AG10803 (cell line): ENCODE results near the gene DPYSL4.

Source experiments
- DNase-seq: peaks from one replicate; pipeline ENCODE4 v3.0.0; 2010; ENCODE audit warnings: low read depth
- H3K4me3 ChIP-seq: 2 replicates; pipeline ENCODE4 v1.5.1; 2011; ENCODE audit warnings: mild to moderate bottlenecking, low read length, control low read depth
- TF ChIP-seq, protein P1 (sequence below): conservative IDR thresholded peaks from 2 replicates; pipeline ENCODE4 v1.5.1; 2011; ENCODE audit warnings: mild to moderate bottlenecking, low read length, control low read depth, inconsistent platforms

DPYSL4 gene

GRCh38 chr10:132239126-132240031 lies 52.6 kb downstream of the DPYSL4 start:
- TF ChIP-seq, protein P1, sequence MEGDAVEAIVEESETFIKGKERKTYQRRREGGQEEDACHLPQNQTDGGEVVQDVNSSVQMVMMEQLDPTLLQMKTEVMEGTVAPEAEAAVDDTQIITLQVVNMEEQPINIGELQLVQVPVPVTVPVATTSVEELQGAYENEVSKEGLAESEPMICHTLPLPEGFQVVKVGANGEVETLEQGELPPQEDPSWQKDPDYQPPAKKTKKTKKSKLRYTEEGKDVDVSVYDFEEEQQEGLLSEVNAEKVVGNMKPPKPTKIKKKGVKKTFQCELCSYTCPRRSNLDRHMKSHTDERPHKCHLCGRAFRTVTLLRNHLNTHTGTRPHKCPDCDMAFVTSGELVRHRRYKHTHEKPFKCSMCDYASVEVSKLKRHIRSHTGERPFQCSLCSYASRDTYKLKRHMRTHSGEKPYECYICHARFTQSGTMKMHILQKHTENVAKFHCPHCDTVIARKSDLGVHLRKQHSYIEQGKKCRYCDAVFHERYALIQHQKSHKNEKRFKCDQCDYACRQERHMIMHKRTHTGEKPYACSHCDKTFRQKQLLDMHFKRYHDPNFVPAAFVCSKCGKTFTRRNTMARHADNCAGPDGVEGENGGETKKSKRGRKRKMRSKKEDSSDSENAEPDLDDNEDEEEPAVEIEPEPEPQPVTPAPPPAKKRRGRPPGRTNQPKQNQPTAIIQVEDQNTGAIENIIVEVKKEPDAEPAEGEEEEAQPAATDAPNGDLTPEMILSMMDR, result no peak
- DNase-seq, result no peak
- no peak overlapping the region for H3K4me3 ChIP-seq

DNA sequence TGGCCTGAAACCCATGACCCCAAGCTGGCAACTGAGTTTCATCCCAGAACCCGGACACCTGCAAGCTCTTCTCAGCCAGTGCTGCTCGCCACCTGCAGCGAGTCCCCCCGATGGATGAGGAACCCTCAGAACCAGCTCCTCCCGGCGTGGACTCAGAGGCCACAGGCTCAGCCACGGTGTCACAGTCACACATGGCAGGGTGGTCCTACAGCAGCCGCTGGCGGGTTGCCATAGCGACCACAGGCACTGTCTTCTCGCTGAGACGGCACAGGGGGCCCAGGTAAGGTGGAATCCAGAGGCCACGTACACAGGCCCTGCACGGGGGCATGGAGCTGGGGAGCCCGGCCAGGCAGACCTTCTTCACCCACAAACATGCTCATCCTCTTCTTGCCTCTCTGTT lies 53.4 kb downstream of the DPYSL4 start:
- TF ChIP-seq, protein P1, result no peak
- DNase-seq, result no peak
- no peak overlapping the region for H3K4me3 ChIP-seq

DNA sequence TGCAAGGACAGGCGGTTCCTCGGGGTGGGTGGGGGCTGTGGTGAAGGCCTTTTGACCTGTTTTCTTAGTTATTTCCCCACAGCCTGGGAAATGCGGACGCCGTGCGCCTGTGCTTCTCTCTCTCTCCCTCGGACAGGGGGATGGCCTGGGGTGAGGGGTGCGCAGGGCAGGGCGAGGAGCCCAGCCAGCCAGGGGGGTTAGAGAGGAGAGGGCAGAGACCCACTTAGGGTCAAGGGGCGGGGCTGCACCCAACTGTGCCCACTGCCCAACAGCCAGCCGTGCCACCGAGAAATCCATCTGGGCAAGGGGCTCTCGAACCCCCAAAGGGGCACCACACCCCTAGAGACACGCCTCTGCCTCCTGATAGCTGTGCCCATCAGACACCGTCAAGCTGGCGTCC lies 53.8 kb downstream of the DPYSL4 start:
- TF ChIP-seq, protein P1, result no peak
- DNase-seq, result no peak
- H3K4me3 ChIP-seq, result no peak overlapping the region

- TF ChIP-seq, protein P1, result no peak
- DNase-seq, result no peak
Observed at GRCh38 chr10:132241086-132241485, 54.3 kb downstream of the DPYSL4 start.

GRCh38 chr10:132241496-132241895 lies 54.7 kb downstream of the DPYSL4 start:
- TF ChIP-seq, protein P1, result no peak
- H3K4me3 ChIP-seq, result no peak overlapping the region

More at GRCh38 chr10:132241086-132241485, 54.3 kb downstream of the DPYSL4 start:
- no peak overlapping the region for H3K4me3 ChIP-seq

GRCh38 chr10:132242103-132242840 lies 55.5 kb downstream of the DPYSL4 start:
- H3K4me3 ChIP-seq, result no peak overlapping the region
- TF ChIP-seq, protein P1, result no peak
- no peak for DNase-seq

More at GRCh38 chr10:132241496-132241895, 54.7 kb downstream of the DPYSL4 start:
- DNase-seq, result no peak
